GM18507 (cell line): ENCODE data around the gene SPATA21.

Source experiments
- DNase-seq: peaks from one replicate; pipeline ENCODE4 v3.0.0; 2011; ENCODE audit warnings: low read depth; ENCODE audit not compliant: insufficient read length; ENCODE audit errors: extremely low spot score
- FAIRE-seq: peaks from 2 replicates; lab custom pipeline; 2011; peaks lifted over from hg19 to GRCh38; lab: Jason Lieb, UNC

Gene SPATA21

DNA sequence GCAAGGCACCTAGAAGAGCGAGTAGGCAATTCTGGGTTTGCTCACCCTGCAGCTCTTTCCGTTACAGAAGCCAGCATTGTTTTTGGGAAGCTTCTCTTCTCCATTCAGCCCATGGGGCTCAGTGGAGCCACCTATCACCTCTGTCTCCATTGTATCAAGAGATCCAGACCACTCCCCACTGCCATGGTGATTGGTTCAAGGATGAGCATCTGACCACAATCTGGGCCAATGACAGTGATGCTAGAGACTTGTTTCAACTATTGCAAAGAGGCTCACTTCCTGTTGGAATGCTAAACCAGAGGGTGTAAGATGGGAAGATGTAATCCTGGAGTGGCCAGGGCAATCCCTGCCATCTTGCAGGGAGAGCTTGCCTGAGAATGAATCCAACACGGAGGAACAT lies 6.6 kb downstream of the SPATA21 start:
- no peak for DNase-seq
- no peak for FAIRE-seq

DNA sequence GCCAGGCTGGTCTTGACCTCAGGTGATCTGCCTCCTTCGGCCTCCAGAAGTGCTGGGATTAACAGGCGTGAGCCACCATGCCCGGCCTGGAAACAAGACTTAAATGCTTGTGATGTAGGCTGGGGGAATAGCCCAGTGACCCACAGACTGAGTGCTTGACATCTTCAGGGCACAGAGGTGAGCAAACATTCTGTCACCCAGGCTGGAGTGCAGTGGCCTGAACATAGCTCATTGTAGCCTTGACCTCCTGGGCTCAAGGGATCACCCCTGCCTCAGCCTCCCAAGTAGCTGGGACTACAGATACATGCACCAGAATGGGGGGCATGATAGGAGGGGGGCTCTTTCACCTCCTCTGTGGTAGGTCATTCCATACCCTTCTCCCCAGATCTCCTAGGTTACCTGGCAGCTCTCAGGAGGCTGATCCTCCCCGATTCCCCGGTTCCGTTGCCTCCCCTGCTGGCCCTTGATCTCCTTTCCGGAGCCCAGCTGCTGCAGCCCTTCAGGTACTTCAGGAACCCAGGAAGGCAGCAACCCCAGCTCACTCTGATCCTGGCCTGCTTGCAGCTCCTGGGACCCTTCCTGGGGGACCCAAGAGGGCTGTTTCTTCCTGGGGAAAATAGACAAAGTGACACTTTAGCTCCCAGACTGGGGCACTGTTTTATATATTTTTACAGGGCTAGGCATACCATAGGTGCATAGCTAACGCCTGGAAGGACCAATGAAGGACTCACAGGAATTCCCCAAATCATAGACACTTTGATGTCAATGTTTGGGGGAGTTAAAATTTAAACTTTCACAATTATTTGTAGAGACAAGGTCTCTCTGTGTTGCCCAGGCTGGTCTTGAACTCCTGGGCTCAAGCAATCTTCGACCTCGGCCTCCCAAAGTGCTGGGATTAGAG lies 11.8 kb downstream of the SPATA21 start:
- FAIRE-seq: no peak
- DNase-seq: no peak

DNA sequence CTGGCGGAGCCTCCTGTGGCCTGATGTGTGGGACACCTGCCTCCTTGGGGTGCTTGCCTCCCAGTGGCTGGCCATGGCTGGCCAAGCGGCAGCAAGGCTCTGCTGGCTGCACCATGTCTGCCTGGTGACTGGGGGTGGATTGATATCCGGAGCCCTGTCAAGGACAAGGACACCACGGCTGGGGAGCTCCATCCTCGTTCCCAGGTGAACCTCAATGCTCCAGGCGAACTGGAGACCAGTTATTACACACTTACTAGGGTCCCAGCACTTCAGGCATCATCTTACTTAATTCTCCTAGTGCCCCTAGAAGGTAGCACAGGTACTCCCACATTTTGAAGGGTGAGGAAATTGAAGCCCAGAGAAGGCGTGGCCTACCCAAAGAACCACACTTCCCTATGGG lies 15.2 kb downstream of the SPATA21 start:
- FAIRE-seq (no peak), DNase-seq (no peak)

DNA sequence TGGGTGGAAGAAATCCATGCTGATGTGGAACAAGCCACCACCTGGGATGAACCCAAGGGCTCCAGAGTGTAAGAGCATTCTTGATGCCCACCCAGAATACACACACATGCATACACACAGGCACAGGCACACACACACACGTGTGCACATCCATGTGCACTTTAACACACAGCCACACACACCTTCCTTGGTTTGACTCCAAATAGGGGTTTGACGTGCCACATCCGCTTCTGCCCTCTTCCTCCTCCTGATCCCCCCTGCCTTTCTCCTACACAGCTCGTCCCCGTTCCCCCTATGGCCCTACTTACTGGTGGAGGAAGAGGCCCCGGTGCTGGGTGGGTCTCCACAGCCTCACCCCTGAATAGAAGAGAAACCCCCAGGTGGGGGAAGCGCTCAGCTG lies 16.0 kb downstream of the SPATA21 start:
- FAIRE-seq (no peak), DNase-seq (no peak)

DNA sequence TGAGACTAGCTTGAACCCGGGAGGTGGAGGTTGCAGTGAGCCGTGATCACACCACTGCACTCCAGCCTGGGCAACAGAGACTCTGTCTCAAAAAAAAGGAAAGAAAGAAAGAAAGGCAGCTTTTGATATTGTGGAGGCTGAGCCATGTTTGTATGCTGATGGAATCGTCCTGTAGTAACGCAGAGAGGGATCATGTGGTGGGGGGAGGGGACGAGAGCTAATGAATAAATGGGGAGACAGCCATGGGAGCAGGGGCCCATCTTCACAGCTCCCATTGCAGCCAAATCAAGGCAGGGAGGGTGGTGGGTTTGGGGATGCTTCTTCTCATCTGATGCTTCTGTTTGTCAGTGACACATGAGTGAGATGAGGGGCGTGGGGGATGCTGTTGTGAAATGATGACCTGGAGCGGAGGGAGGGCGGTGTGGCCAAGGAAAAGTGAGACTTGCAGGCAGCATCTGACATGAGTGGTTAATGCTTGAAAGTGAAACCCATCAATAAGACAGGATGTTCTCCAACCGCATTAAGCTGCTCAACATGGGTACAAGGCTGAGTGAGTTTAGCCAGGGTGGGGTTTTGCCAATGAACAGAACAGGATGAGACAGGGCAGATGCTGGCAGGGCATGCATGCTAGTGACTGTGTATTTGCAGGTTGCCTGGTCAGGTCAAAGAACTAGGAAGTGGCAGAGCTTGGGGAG lies 16.7 kb downstream of the SPATA21 start:
- FAIRE-seq: peak; percentile 99

DNA sequence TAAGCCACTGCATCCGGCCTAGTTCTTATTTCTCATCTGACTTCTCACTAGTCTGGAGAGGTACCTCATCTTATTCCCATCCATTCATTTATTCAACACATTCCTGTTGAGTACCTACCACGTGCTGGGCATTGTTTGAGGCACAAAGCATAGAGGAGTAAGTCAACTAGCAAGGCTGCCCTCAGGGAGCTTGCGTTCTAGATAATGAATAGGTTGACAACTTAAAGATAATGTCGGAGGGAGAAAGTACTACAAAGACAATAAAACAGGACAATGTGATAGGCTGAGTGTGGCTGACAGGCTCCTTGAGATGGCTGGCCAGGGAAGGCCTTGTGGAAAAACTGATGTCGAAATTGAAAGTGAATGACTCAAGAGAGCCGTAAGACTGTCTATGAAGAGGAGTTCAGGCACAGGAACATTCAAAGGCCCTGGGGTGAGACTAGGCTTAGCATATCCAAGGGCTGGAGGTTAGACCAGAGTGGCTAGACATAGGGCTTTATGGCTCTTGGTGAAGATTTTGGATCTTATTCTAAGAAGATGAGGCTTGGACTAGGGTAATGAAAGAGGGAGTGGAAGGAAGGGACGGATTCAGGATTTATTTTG lies 18.3 kb downstream of the SPATA21 start:
- FAIRE-seq: no peak
- DNase-seq: no peak

More for the DNA sequence above, 16.7 kb downstream of the SPATA21 start:
- DNase-seq: peak; percentile 60

DNA sequence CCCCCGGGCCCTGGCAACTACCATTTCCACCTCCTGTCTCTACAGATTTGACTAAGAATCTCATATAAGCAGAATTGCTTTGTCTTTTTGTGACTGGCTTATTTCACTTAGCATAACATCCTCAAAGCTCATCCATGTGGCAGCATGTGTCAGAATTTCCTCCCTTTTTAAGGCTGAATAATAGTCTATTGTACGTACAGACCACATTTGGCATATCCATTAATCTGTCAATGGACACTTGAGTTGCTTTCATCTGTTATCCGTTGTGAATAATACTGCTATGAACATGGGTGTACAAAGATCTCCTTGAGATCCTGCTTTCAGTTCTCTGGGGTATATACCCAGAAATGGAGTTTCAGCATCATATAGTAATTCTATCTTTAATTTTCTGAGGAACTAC lies 24.0 kb downstream of the SPATA21 start:
- FAIRE-seq (no peak), DNase-seq (no peak)

DNA sequence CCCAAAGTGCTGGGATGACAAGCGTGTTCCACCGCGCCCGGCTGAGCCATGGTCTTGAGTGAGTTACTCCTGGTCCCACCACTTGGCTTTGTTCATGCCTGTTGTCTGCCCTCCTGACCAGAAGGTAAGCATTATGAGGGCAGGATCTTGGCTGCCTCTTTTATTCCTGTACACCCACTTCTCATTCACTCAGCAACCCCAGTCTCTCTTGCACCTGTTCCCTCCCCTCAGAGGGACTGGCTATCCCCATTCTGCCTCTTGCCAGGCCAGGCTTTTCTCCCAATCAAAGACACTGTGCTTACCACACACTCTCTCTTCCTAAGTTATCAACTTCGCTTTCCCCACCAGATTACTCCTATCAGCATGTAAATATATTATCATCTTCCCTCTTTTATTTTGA lies 26.4 kb downstream of the SPATA21 start:
- no peak for FAIRE-seq
- DNase-seq: no peak

DNA sequence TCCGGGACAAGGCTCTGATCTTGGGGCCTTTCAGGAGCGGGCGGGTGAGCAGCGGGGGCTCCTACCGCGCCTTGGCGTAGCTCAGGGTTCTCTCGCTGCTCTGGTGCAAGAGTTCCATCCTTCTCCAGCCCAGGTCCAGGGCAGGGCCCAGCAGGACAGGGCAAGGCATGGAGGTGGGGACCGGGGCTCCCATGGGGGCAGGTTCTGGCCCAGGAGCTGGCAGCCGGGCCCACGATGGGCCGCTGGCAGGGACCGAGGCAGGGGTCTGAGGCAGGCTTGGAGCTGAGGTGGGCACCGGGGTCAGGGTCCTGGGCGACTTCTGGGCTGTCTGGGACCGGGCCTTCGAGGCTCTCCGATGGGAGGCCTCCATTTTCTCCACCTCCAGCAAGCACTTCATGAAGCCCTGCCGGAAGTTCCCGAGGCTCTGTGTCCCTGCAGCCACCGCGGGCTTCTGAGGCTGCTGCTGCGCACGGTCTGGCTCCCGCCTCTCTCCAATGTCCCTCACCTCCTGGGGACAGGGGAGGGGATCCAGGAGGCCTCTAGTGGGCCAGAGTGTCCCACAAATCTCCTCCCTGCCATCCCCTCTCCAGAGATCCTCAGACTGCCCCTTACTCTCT lies 27.6 kb downstream of the SPATA21 start:
- FAIRE-seq (no peak), DNase-seq (no peak)

DNA sequence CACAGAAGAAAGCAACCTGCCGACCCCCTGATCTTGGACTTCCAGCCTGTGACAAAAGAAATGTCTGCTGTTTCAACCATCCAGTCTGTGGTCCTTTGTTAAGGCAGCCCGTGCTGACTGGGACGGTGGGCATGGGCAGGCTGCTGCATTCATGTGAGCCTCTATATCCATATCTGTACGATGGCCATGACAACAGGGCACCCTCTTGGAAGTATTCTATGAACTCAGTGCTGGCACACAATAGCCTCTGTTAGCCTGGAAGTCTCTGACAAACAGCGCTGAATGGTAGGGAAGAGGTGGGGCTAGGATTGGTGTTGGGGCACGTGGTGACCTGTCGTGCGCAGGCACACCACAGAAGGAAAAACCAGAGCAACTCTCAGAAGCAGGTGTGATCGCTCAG lies 30.4 kb downstream of the SPATA21 start:
- DNase-seq (no peak), FAIRE-seq (no peak)

DNA sequence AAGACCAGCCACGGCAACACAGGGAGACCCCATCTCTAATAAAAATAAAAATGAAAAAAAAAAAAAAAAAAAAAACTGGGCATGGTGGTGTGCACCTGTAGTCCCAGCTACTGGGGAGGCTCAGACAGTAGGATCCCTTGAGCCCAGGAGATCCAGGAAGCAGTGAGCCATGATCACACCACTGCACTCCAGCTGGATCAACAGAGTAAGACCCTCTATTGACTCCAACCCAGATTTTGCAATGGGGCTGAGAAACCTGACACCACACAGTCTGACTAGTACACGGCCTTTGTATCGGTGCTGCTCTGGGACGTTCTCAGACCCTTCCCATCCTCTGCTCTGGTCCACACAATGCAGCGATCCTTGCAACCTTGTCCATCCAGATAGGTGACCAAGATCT lies 31.8 kb downstream of the SPATA21 start:
- DNase-seq (no peak), FAIRE-seq (no peak)

DNA sequence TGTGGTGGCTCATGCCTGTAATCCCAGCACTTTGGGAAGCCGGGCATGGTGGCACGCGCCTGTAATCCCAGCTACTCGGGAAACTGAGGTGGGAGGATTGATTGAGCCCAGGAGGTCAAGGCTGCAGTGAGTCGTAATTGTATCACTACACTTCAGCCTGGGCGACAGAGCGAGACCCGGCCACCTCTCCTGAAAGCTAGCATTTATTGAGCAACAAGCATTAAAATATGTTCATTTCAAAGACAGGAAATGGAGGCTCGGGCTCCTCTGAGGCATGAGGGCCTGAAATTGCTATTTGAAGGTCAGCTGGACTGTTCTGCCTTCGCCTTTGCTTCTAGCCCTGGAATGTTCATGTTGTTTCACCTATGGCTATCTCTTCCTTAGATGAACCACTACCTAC lies 34.5 kb downstream of the SPATA21 start:
- no peak for FAIRE-seq
- DNase-seq: no peak

DNA sequence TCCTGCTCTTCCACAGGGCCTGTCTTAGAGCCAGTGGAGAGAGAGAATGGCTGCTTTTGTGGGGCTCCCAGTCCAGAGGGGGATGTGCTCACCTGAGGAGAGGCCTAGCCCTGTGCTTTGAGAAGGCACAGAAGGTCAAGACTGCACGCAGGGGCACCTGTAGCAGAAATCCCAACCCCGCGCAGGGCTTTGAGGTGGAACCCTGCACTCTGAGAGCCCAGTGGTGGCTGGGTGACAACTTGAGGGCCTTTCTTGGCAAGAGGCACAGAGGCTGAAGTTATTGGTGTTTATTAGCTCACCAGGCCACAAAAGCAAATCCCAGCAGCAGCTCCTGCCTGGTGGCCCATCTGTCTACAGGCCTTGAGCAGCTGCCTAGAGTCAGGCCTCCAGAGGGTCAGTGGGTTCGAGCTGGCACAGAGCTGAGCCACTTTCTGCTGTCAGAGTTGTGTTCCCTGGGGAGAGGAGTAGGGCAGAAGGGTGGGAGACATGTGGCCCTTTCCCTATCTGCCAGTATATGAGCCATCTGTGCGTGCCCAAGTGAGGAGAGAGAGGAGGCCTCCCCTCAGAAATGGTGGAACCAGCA lies 38.8 kb downstream of the SPATA21 start:
- DNase-seq (no peak), FAIRE-seq (no peak)

DNA sequence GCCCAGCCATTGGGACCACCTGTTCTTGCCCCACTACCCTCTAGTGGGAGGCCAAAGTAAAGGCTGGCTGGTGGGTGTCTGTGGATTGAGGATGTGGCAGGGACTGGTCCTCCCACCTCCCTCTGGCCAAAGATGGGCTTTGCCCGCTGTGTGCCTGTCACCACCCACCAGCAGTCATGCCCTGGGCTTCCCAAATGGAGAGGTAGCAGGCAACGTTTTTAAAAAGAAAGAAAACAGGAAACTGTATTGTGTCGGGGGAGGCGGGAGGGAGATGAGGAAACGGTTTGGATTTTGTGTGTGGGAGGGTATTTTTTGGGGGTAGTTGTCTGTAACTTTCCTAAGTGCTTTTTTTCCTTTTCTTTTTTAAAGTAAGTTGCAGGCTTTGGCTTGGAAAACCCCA lies 40.1 kb downstream of the SPATA21 start:
- DNase-seq (no peak), FAIRE-seq (no peak)

DNA sequence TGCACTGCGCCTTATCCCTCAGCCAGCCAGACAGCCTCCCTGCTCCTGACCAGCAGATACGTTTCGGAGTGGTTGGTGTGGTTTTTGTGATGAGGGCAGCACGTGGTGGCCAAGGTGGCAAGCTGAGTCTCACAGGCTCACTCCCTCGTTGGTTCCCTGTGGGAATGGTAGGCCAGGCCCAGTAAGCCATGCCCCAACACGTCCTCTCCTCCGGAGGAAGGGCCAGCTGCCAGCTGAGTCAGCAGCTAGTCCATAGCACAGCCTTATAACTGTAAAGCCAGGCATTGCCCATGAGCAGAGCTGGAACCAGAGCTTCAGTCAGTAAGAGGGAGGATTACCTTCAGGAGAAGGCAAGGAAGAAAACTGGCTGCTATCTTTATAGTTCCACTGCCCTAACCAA lies 40.6 kb downstream of the SPATA21 start:
- FAIRE-seq: no peak

DNA sequence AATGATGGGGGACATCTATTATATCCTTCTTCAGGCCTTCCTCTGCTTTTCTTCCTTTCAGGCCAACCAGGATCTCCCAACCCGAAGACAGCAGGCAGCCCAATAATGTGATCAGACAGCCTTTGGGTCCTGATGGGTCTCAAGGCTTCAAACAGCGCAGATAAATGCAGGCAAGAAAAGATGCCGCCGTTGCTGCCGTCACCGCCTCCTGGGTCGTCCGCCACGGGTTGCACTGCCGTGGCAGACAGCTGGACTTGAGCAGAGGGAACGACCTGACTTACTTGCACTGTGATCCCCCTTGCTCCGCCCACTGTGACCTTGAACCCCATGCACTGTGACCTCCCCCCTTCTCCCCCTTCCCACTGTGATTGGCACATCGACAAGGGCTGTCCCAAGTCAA lies 42.2 kb downstream of the SPATA21 start:
- DNase-seq (no peak), FAIRE-seq (no peak)

More for the DNA sequence above, 40.6 kb downstream of the SPATA21 start:
- DNase-seq: no peak

DNA sequence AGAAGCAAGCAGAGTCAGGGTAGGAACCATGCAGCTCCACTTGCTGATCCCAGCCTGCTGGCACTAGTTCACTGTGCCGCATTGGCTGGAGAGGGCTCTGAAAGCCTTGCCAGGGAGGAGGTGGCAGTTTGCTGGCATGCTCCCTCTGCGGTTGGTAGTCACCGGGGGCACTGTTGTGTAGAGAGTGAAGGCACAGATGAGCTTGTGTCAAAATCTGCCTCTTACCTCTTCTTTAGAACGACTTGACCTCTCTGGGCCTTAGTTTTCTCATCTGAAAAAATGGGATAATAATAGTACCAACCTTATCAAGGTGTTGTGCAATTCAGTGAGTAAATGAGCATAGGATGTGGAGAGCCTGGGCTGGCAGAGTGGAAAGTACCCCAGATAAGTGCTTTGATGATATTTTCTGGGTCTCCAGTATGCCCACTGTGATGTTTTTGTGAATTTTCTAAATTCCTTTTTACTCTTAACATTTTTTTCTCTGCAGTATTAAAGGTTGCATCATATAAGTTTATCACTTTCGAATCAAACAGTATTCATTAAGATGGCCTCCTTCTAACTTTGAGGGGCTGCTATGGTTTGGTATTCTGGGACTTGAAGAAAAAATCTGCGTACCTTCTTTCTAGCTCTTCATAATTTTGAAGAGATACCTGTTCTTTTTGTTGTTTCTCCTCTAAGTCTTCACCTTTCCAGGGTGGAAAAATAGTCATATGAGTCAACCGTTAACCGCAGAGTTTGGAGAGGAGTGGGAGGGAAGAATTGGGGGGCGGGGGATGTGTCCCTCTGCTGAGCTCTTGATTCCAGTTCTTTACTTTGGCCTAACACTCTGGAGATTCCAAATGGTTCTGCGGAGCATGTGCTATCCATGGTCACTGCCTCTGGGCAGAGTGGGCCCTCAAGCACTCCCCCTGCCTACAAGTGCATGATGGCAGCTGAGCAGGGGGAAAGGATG lies 43.4 kb downstream of the SPATA21 start:
- no peak for FAIRE-seq

DNA sequence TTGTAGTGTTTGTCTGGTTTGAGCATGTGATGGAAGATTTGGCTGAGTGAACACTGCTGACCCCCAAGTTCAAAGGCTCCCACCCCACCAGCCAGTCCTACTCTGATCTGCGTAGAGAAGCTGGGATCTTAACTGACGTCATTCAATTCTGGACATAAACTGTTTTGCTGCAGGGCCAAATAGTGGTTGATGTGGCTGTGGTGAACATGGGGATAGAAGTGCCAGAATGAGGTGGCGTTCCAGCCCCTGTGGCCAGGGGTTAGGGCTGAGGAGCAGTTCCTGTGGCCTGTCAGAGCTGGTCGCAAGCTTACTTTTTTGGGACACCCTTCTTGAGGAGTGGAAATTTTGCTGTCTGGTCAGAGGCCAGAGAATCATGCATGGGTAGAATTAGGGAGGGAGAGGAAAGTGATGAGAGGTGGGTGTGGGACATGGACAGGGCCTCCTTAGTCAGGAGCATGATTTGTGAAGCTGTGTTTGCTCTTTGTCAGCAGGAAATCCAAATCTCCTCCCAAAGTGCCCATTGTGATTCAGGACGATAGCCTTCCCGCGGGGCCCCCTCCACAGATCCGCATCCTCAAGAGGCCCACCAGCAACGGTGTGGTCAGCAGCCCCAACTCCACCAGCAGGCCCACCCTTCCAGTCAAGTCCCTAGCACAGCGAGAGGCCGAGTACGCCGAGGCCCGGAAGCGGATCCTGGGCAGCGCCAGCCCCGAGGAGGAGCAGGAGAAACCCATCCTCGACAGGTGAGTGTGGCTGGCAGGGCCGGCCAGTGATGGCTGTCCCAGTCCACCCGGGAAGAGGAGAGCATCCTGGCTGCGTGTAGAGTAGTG lies 44.3 kb downstream of the SPATA21 start:
- FAIRE-seq: no peak
- DNase-seq: no peak

More for the DNA sequence above, 43.4 kb downstream of the SPATA21 start:
- no peak for DNase-seq
